Measurements from ENCODE around the gene ITLN1.

DNA sequence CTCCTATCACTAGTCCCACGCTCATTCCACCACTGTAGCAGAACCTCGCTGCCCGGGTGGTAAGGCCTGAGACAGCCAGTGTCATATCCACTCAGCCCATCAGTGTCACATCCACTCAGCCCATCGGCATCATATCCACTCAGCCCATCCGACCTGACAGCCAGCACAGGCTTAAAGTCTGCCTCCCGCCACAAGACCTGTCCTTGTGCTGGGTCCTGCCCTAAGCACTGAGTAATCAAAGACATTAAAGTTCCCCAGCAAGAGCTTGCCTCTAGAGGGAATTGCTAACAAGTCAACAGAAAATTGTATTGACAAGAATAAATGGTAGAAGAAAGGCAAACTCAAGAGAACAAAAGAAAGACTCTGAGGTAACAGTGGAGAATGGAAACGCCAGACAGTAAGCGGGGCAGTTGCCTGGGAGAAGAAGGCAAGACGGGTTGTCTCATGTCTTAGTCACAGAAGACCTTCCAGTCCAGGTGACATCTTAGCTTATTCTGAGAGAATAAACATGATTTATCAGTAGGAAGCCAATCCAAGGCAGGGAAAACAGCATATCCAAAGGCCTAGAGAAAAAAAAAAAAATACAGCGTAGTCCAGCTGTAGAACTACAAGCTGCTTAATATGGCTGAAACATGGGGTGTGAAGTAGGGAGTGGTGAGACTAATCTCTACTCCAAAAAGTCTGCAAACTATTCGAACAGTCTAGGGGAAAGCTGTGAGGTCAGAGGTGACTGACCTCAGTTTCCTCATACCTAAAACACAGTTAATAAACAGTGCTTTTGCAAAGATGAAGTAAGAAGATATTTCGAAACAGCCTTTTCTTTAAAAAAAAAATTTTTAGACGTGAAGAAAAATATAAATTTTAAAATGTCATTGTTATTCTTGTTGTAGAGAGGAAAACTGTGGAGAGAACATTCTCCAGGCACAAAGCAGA lies 1.1 kb downstream of the ITLN1 start:
- TF ChIP-seq CTCF (optimal IDR thresholded peaks at IDR 0.05 in 1 of 3, IDR thresholded peaks at IDR 0.05 in 1 of 3, conservative IDR thresholded peaks at IDR 0.05 in 1 of 3; ENCODE audit: extremely low read depth in 1 of 3, insufficient read depth in 2 of 3, low read length in 3 of 3): no peak
- no peak for TF ChIP-seq EZH2 (IDR thresholded peaks at IDR 0.05; ENCODE audit: low read length)

Data from keratinocyte (primary cell).